GM11168 (cell line): ENCODE measurements around the gene RXRA.

ENCODE experiments used
- in situ Hi-C: fragments of 300-500 bp; cut with MboI; formaldehyde crosslinking; loops from one replicate; pipeline ENCODE4 v1.12.0; 2022; ENCODE audit warnings: low sequenced_read_pairs; ENCODE audit not compliant: unreplicated experiment

The RXRA gene

DNA sequence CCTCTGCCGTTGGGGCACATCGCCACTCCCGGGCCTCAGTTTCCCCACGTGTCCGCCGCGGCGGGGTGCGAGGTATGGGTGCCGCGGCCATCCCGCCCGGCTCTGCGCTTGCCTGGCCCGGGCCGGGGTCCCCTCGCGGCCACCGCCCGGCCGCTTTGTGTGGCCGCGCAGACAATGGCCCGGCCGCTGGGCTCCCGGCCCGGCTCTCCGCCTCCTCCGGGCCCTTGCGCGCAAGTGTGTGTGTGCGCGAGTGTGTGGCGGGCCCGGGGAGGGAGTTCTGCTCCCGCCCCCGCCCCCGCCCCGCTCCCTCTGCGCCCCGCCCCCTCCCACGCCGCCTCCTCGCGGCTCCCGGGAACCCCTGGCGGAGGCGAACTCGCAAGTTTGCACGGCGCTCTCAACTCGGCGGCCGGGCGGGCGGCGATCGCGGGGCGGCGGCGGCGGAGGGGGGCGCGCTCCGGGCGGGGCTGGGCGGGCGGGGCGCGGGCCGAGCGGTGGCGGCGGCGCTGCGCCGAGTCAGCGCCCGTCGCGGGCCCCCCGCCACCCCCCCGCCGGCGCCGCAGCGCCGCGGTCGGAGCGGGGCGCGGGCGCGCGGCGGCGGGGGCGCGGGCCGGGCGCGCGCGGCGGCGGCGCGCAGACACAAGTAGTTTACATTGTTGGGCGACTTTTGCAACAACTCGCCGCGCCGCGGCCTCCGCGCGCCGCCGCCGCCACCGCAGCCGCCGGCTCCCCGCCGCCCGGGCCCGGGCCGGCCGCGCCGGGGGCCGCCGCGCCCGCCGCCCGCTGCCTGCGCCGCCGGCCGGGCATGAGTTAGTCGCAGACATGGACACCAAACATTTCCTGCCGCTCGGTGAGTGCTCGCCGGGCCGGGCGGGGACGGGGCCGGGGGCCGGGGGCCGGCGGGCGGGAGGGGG lies at the start of gene RXRA:
TSS of gene RXRA (plus strand) at position 643 of the 911 bp plus-strand sequence. CDS start at position 820, 177 bp downstream.
- in situ Hi-C loops: no loop called here

DNA sequence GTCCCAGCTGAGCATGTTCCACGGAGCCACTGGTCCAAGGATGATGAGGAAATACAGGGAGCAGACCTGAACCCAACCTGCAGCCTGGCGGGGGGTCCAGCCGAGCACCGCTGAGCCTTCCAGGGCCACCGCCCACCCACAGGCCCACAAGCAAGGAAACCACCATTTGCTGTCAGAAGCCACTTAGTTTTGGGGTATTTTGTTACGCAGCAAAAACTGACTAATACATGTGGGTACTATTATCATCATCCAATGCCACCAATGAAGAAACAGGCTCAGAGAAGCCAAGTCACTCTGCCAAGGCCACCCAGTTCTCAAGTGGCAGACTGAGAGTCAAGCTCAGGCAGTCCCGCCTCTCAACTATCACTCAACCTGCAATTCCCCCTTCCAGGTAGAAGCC lies 48.0 kb upstream of the RXRA start:
- in situ Hi-C loops: no loop called here

DNA sequence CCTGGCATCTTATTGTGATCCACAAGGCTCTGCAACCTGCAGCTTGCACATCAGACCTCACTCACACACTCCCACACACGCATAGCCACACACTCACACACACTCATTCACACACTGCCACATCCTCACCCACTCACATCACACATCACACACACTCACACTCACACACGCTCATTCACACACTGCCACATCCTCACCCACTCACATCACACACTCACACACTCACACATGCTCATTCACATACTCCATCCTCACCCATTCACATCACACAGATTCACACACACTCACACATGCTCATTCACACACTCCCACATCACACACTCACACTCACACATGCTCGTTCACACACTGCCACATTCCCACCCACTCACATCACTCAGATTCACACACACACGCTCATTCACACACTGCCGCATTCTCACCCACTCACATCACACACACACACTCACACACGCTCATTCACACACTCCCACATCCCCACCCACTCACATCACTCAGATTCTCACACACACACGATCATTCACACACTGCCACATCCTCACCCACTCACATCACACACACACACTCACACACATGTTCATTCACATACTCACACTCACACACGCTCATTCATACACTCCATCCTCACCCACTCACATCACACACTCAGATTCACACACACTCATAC lies 47.1 kb upstream of the RXRA start:
- in situ Hi-C loops: no loop called here

DNA sequence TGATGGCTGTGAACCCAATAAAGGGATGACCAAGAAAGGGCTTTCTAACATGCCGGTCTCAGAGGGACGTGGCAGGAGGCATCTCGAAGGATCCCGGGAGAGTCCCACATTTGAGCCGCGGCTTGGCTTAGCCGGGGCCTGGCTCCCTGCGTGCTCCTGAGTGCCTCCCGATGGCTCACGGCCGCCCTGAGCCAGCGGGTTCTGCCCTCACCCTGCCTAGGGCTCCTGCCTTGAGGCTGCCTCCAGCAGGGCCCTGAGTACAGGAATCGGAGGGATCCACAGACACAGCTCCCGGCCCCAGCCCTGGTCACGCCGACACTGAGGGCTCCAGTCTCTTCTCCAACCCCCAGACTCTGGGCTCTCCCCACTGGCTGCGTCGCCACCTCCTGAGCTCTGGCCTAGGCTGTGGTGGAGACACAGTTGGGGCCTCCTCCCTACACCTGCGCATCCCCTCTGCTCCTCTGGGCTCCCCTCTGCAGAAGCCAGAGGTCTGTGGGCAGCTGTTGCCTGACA lies 44.1 kb upstream of the RXRA start:
- in situ Hi-C loops: no loop called here

DNA sequence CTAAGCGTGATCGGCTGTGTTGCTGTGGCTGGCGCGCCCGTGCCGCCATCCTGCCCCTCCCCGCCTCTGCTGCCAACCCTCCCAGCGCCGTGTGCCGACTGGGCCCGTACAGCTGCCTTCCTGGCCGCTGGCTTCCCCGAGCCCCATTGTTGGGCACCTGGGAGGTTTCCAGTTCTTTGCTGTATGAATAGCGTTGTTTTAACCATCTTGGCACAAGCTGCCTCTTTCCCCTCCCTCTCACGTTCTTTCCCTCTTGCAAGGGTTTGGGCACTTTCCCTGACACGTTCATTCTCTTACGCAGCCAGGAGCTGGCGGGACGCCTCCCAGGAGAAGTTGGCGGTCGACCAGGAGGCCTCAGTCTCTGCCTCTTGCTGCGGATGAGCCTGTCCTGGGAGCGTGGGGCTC lies 43.1 kb upstream of the RXRA start:
- in situ Hi-C loops: no loop called here

DNA sequence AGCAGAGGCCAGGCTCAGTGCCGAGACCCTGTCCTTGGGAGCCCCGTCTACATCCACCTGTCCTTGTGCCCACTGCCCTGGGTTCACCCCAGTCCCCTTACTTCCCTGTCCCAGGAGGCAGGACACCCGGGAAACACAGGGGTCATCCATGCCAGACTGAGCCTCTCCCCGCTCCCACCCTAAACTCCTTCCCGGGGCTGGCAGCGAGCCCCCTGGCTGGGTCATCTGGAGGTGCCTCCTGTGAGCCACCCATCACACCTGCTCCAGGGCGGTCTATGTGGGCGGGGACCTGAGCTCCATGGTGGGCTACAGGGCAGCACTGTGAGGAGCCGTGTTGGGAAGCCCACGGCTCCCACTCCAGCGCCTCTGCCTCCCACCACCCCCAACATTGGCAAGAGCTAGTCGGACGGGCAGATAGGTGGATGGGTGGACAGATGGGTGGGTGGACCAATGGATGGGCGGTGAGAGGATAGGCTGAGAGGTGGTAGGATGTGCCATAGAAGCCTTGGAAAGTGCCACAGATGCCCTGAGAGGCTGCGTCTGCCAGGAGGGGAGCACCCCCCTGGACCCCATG lies 42.5 kb upstream of the RXRA start:
- in situ Hi-C loops: no loop called here

DNA sequence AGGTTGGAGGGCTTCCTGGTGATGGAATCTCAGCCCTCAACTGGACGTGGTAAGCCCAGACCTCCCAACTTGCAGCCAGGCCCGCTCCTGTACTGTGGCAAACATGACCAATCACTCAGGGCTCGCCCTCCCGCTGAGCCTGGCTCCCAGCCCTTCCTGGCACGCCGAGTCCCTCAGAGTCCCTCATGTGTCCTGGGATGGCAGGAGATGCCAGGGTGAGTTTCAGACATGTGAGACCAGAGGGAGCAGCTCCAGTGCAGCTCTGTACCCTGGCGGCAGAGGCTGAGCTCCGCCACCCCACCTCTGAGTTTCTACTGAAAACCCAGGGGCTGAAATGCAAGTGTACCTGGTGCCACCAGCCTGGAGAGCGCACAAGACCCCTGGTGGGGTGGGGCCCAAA lies 42.0 kb upstream of the RXRA start:
- in situ Hi-C loops: no loop called here

DNA sequence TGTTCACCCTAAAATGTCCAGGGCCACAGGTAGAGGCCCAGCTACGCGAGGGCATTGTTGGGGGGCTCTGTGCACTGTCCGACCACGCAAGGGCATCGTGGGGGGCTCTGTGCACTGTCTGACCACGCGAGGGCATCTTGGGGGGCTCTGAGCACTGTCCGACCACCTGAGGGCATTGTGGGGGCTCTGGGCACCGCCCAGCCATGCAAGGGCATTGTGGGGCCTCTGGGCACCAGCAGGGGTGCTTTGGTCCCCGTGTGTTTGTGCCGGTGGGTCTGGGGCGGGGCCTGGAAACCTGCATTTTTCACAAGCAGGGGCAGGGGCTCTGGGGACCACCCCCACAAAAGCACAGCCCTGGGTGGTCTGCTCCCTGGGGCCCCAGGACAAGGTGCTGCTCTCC lies 41.5 kb upstream of the RXRA start:
- in situ Hi-C loops: no loop called here

DNA sequence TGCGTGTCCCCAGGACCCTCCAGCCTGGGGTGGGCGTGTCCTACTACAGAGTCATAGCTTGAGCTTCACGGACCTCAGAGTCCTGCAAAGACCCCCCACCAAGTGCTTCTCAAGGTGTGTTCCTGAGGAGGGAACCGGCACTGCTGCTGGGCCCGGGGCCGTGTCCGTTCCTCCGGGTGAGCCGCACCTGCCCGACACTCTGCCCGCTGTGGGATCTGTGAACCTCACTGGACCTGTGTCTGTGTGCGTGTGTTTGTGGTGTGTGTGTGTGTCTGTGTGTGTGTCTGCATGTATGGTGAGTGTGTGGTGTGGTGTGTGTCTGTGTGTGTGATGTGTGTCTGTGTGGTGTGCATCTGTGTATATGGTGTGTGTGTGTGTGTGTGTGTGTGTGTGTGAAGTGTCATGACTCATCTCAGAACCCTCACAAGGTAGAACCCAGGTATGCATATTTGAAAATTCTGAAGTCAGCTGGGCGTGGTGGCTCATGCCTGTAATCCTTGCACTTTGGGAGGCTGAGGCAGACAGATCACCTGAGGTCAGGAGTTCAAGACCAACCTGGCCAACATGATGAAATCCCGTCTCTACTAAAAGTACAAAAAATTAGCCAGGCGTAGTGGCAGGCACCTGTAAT lies 40.9 kb upstream of the RXRA start:
- in situ Hi-C loops: no loop called here

DNA sequence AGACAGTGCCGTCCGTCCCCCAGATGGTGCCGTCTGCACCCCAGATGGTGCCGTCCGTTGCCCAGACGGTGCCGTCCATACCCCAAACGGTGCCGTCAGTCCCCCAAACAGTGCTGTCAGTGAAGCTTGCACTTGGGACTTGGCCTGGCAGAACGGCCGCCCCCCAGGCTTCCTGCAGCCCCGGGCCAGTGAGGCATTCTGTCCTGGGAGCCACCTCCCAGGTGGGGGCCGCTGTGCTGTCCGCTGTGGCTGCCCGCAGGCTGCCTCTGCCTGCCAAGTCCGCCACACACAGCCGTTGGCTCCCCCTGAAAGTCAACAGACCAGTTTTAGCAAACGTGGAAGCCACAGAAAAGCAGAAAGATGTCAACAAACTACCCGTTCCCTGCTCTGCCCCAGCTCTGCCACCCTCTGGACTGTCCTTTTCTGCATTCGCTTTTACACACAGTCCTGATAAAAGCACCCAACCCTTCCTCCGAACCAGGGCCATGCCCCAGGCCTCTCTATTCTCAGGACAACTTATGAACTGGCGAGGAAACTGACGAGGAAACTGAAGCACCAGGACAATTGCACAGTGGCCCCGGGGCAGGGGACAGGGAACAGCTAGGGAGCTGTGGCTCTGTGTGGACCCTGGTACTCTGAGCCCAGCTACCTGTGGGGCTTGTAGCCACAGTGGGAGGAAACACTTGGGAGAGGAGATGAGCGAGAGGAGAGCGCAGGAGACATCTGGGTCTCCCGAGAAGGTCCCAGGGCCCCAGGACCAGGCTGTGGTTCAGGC lies 39.6 kb upstream of the RXRA start:
- in situ Hi-C loops: no loop called here

DNA sequence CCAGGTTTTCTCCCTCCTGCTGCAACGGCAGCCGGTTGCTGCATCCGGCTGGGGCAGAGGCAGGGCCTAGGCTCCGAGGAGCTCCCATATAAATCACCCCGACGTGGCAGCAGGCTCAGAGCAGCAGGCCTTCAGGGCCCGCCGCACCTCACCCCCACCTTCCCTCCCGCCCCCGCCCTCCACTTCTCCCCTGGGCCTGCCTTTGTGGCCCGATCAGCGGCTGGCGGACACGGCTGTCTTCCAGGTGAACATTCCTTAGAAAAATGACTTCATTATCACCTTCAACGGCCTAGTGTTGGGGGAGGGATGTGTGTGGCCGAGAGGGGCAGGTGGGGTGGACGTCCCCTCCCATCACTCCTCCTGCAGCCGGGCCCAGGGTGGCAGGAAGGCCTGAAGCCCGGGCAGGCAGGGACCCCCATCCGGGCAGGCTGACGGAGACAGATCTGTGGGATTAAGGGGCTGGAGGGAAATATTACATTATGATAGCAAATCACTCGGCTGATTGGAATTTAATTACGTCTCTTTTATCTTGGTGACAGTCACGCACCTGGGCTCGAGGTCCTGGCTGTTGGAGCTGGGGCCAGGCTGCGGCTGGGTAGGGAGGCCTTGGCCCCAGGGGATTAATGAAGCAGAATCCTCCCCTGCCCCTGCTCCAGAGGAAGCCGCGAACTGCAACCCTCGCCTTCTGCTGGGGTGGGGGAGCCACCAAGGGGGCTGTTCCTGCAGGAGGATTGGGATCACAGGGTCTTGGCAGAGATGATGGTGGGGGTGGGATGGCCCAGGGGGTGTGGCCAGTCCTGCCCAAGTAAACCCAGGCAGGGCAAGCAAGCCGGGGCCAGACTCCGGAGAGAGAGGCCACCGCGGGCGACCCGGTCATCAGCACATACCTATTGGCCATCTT lies 38.4 kb upstream of the RXRA start:
- in situ Hi-C loops: no loop called here

DNA sequence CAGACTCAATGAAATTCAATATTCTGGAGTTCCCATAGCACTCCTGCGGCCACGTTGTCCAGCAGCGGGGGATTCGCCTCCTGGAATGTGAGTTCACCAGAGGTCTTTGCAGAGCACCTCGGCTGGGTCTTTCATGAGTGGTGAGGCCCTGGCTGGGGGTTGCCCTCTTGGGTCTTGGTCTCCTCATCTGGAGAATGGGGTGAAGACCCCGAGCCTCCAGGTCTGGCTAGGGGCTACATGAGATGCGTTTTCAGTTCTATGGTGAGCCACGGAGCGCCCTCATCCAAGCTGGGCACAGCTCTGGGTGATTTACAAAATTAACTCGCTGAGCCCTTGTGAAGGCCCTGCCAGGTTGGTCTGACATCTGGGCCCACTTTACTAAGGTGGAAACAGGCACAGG lies 37.5 kb upstream of the RXRA start:
- in situ Hi-C loops: no loop called here

DNA sequence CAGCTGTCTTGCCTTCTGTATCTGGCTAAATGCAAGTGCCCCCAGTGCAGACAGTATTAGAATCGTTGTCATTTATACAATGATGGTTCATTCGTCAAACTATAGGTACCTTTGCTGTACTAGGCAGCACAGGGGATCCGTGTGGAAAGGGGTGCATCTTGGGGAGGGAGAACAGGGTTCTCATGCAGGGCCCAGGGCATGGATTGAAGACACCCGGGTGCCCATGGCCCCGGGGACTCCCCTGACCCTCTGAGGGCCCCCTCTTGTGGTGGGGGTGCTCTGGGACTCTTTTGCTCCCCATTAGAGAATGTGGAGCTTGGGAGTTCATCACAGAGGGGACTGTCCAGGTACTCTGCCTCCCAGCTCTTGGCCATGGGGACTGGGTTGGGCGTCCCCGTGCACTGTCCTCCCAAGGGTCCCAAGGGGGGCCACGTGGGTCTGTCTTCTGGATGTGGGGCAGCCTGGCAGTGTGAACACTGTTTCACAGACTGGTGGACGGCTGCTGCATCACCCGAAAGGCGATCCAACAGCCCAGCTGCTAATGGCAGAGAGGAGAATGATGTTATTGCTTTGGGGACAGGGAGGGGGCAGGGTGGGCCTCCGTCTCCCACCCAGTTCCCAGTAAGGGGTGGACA lies 36.9 kb upstream of the RXRA start:
- in situ Hi-C loops: no loop called here

DNA sequence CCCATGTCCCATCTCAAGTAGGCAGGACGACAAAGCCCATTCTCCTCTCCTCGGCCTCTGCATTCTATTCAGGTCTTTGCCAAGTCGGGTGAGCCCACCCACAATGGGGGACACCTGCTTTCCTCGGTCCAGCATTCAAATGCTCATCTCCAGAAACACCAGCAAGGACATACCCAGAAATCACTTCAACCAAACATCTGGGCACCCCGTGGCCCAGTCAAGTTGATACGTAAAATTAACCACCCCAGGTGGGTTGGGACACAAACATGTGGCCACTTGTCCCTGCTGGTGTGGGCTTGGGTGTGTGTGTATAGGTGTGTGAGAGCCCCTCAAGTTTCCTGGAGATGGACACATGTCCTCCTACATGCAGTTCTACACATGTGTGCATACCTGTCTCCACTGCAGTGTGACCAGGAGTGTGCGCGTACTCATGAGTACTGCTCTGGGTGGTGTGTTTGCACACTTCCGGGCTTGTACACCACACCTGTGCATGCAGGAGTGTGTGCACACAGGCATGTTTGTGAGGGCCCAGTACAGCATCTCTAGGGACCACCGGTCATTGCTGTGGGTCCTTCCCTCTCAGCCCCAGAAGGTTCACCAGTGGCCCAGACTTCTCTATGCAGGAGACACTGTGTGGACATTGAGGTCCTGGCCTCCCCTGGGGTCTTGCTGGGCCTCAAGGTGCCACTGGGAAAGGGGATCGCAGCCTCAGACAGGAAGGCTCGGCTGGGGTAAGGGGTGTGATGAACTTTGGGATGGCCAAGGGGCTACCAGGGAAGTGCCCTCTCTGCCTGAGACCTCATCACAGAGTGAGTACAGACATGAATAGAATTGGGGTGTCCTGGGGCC lies 35.4 kb upstream of the RXRA start:
- in situ Hi-C loops: no loop called here

DNA sequence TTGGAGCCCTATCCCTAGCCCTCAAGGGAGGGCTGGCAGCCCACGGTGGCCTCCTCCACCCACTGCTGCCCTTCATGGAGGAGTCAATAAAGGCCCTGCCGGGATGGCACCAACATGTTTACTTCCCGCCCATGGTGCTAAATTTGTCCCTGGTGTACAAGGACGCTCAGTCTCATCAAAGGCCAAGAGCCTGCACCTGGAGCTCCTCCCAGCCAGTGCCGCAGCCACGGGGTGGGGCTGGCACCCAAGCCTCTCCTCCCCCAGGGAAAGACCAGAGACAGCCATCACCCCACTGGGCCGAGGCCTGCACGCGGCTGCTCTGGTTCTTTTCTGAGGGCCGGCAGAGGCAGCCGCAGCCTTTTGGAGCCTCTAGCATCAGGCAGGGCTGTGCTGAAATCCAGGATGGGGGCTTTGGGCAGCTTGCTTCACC lies 34.8 kb upstream of the RXRA start:
- in situ Hi-C loops: no loop called here

DNA sequence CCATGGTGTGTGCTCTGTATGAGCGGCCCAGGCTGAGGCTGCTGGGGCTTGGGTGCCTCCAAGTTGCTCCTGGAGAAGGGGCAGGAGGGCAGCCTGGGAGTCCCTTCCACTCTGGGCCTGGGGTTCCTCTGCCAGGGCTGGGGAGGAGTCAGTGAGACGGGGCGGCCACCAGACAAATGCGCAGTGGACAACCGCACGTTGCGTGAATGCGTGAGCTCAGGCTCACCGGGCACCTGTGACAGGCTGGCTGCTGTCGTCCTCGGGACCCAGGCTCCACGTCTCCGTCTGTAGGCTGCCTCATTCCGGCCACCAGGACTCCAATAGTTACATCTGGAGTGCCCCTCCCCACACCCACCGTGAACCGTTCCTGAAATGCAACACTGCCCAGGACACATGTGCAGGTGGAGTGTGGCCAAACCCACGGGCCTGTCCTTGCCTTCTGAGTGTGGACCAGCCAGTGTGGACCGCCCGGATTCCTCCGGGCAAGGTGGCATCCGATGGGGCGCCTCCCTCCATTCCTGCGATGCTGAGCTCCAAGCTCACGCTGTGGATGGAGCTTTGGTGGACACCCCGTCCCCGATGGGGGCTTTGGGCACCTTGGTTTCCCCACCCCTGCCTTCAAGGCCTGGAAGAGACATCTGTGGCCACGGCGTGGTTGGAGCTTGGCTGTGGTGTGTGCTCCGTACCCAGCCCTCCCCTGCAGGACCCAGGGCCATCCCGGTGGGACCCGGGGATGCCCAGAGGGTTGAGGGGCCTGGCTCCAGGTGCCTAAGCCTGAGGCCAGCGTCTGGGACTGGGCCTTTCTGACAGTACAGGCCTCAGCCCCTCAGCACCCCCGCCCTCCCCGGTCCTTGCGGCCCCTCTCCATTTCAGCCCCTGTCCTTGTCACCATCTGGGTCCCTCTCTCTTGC lies 34.0 kb upstream of the RXRA start:
- in situ Hi-C loops: no loop called here
